Tibial artery (tissue), 4 donors: ENCODE data around the gene FMO2.

Experiments
- DNase-seq, 2 donors: peaks; one replicate each; pipeline ENCODE4 v3.0.0-alpha.2; 2019
- H3K27ac ChIP-seq, 2 donors: fragments of 200-600 bp; sonication (generic) in 1 of 2; 1 replicate in 1 of 2; 2 replicates in 1 of 2; pipeline ENCODE4 v1.5.1; 2018 to 2019; ENCODE audit warnings: mild to moderate bottlenecking in 1 of 2
- H3K27me3 ChIP-seq, 2 donors: fragments of 200-600 bp; sonication (generic) in 1 of 2; one replicate each; pipeline versions ENCODE4 v1.5.1 to v1.6.0; 2016 to 2019
- H3K36me3 ChIP-seq, 3 donors: fragments of 200-600 bp; sonication (generic) in 2 of 3; one replicate each; pipeline ENCODE4 v1.5.1; 2016 to 2019; ENCODE audit warnings: mild to moderate bottlenecking in 2 of 3
- H3K4me1 ChIP-seq, 4 donors: fragments of 200-600 bp; sonication (generic) in 2 of 4; 1 replicate in 3 of 4; 2 replicates in 1 of 4; pipeline ENCODE4 v1.5.1; 2016 to 2019
- H3K4me3 ChIP-seq, 2 donors: fragments of 200-600 bp; sonication (generic) in 1 of 2; 1 replicate in 1 of 2; 2 replicates in 1 of 2; pipeline ENCODE4 v1.5.1; 2018 to 2019; ENCODE audit warnings: mild to moderate bottlenecking in 2 of 2
- H3K9me3 ChIP-seq, 3 donors: fragments of 200-600 bp; sonication (generic) in 1 of 3; one replicate each; pipeline ENCODE4 v1.5.1; 2016 to 2019
- CTCF ChIP-seq, 2 experiments: fragments of 200-600 bp in 1 of 2; fragments of 450-650 bp in 1 of 2; IDR thresholded peaks; one replicate each; pipeline ENCODE4 v1.5.1; 2017 to 2019; ENCODE audit warnings: antibody characterized with exemption in 2 of 2, mild to moderate bottlenecking in 1 of 2, moderate library complexity in 1 of 2
- intact Hi-C: fragments of 100-400 bp; cut with DNase I; formaldehyde crosslinking; loops from one replicate; pipeline ENCODE4 v1.15.0; 2023; ENCODE audit warnings: low total_unique reads

FMO2 gene

GRCh38 chr1:171251952-171252300 is 66.8 kb downstream of the FMO2 start:
- Histone ChIP-seq H3K4me1 (peaks cover 0 to 8% (median 0%) of the 10 kb centered on the region in 4 donors), H3K36me3 (no peaks in the 10 kb centered on the region), H3K9me3 (no peaks in the 10 kb centered on the region), H3K4me3 (peak overlapping the region; percentile 46 to 53), H3K27ac (no peak overlapping the region), H3K27me3 (peaks cover 0 to 3% of the 10 kb centered on the region in 2 donors)
- DNase-seq: no peak
- intact Hi-C loops: no loop called here
- no peak for TF ChIP-seq CTCF (IDR thresholded peaks at IDR 0.05)

GRCh38 chr1:171252482-171252881 is 67.4 kb downstream of the FMO2 start:
- Histone ChIP-seq H3K4me3 (no peak overlapping the region), H3K4me1 (peaks cover 0 to 12% (median 3%) of the 10 kb centered on the region in 4 donors), H3K27me3 (peaks cover 0 to 3% of the 10 kb centered on the region in 2 donors), H3K27ac (no peak overlapping the region), H3K9me3 (no peaks in the 10 kb centered on the region), H3K36me3 (no peaks in the 10 kb centered on the region)
- TF ChIP-seq CTCF (IDR thresholded peaks at IDR 0.05): no peak
- intact Hi-C loops: no loop called here
- DNase-seq: no peak

- Histone ChIP-seq H3K36me3 (no peaks in the 10 kb centered on the region), H3K27ac (no peak overlapping the region), H3K9me3 (no peaks in the 10 kb centered on the region), H3K27me3 (peaks cover 0 to 3% of the 10 kb centered on the region in 2 donors), H3K4me3 (no peak overlapping the region), H3K4me1 (peaks cover 0 to 15% (median 5%) of the 10 kb centered on the region in 4 donors)
- DNase-seq: no peak
- no peak for TF ChIP-seq CTCF (IDR thresholded peaks at IDR 0.05)
- intact Hi-C loops: no loop called here
These were observed 69.8 kb downstream of the FMO2 start for GRCh38 chr1:171254859-171255258.

- no peaks in the 10 kb centered on the region for H3K36me3 ChIP-seq
- H3K4me3 ChIP-seq: no peak overlapping the region
- intact Hi-C loops: no loop called here
- no peak for DNase-seq
- H3K4me1 ChIP-seq: peaks cover 0 to 11% (median 4%) of the 10 kb centered on the region in 4 donors
- no peaks in the 10 kb centered on the region for H3K9me3 ChIP-seq
- H3K27ac ChIP-seq: no peak overlapping the region
- no peak for TF ChIP-seq CTCF (IDR thresholded peaks at IDR 0.05)
- peaks cover 0 to 3% of the 10 kb centered on the region in 2 donors for H3K27me3 ChIP-seq
These were observed 72.0 kb downstream of the FMO2 start for GRCh38 chr1:171256940-171257606.

- DNase-seq: no peak
- no peaks in the 10 kb centered on the region for H3K36me3 ChIP-seq
- no peaks in the 10 kb centered on the region for H3K27me3 ChIP-seq
- no peak for TF ChIP-seq CTCF (IDR thresholded peaks at IDR 0.05)
- H3K4me1 ChIP-seq: peaks cover 0 to 11% (median 4%) of the 10 kb centered on the region in 4 donors
- intact Hi-C loops: no loop called here
- no peak overlapping the region for H3K27ac ChIP-seq
- no peaks in the 10 kb centered on the region for H3K9me3 ChIP-seq
- no peak overlapping the region for H3K4me3 ChIP-seq
These were observed 72.5 kb downstream of the FMO2 start for GRCh38 chr1:171257607-171258076.
